Activated CD4-positive, alpha-beta T cell treated with anti-CD3 and anti-CD28 coated beads for 36 hours (primary cell): ENCODE results near the gene TRABD2B. TPM values are rescaled to one million over a fixed set of nuclear protein-coding genes. Genes with fewer than 3 reads are reported as not detected.

ENCODE experiments used
- ATAC-seq: fragments of 200-7000 bp; cut with Tn5 transposase; one replicate; pipeline ENCODE4 v1.10.0; 2021; ENCODE audit warnings: mild to moderate bottlenecking, moderate library complexity
- CTCF ChIA-PET: fragments of 350-600 bp; sonication (Branson Sonifier 250); formaldehyde crosslinking; loops from one replicate; lab custom pipeline; 2021; ENCODE audit warnings: antibody characterized with exemption; lab: Charles Lee
- POLR2A ChIA-PET: fragments of 350-600 bp; sonication (Branson Sonifier 250); formaldehyde crosslinking; loops from one replicate; lab custom pipeline; 2021; ENCODE audit warnings: antibody characterized with exemption, inconsistent platforms; lab: Charles Lee
- DNase-seq: peaks from one replicate; pipeline ENCODE4 v3.0.0-alpha.2; 2020
- H3K27ac Mint-ChIP-seq: one replicate; pipeline ENCODE4 v1.8.0; 2021; ENCODE audit warnings: mixed read lengths
- H3K27me3 Mint-ChIP-seq: one replicate; pipeline ENCODE4 v1.8.0; 2021; ENCODE audit warnings: mixed read lengths
- H3K36me3 Mint-ChIP-seq: one replicate; pipeline ENCODE4 v1.8.0; 2021; ENCODE audit warnings: low read depth, mixed read lengths
- H3K4me1 Mint-ChIP-seq: one replicate; pipeline ENCODE4 v1.8.0; 2021; ENCODE audit warnings: mixed read lengths
- H3K4me3 Mint-ChIP-seq: one replicate; pipeline ENCODE4 v1.8.0; 2021; ENCODE audit warnings: mild to moderate bottlenecking, moderate library complexity, mixed read lengths
- H3K9me3 Mint-ChIP-seq: one replicate; pipeline ENCODE4 v1.8.0; 2021; ENCODE audit warnings: low read depth, mixed read lengths
- intact Hi-C, 2 experiments: fragments of 100-400 bp; cut with DNase I in 1 of 2; cut with micrococcal nuclease in 1 of 2; formaldehyde crosslinking; loops; one replicate each; pipeline versions ENCODE4 v1.14.2 to v1.15.1; 2022 to 2024; cut with DNase I, micrococcal nuclease
- total RNA-seq, 2 experiments: library from RNA; stranded (reverse); gene quantifications; one replicate each; pipeline ENCODE4 v1.2.3, GENCODE V29; 2021

TRABD2B gene
- total RNA-seq, 2 experiments from 2014 or later: not detected

DNA sequence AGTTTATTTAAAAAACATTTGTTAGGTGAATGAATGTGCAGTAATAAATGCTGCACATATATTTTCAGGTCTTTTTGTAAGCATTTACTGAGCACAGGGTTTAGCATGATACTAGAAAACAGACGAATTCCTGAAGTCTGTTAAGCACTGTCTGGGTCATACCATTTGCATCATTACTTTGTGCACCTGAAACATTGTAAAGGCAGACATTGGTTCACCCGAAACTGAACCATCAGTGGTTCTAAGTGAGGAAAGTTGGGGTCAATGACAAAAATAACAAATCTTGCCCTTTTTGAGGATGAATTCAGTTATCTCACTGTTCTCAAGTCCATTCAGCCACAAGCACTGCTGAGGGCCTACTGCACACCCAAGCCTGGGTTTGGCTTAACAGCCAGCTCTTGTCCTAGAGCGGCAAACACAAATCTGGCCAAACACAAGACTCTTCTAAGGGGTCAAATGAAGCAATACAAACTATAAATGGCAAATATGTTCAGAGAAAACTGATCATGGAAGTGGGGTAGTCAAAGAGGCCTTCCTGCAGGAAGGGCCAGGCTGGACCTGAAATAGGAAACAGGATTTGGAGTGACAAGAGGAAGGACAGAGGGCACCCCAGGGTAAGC lies 21.8 kb downstream of the TRABD2B start:
- Mint-ChIP-seq H3K27ac (no peak overlapping the region), H3K27me3 (peaks cover 14% of the 10 kb centered on the region), H3K9me3 (no peaks in the 10 kb centered on the region), H3K4me3 (no peak overlapping the region), H3K4me1 (no peaks in the 10 kb centered on the region), H3K36me3 (no peaks in the 10 kb centered on the region)
- ATAC-seq (no peak), DNase-seq (no peak)
- intact Hi-C loops: no loop called here
- POLR2A ChIA-PET: no interaction called here
- CTCF ChIA-PET: interaction anchor here (0.6 kb wide), 1 partner anchor 1152 kb away, joined by 3 read pairs; no protein-coding TSS in a partner anchor

DNA sequence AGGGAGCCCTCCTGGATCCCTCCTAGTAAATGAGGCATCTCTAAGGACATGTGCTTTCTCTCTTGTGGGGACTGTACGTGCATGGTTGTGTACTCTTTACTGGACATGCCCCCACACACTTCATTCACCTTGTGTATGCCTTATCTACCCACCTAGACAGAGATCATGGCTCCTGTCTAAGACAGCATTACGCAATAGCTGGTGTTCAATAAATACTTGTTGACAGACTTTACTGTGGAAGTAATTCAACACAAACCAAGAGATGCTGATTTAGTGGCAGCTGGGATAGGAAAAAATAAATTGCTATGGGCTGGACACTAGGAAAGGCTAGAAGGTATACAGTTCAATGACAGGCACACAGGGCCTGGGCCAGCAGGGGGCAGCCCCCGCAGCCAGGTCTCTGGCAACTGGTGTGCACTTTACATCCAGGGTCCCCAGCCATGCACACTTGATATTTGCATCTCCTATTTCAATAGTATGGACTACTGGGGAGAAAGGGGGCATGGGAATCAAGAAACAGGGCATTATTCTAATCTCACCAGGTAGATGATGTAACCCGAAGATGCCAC lies 24.2 kb downstream of the TRABD2B start:
- ChIA-PET POLR2A (no interaction called here), CTCF (interaction anchor here (1.2 kb wide), 2 partner anchors 30 to 36 kb away, joined by 3 read pairs; no protein-coding TSS in a partner anchor)
- H3K9me3 Mint-ChIP-seq: no peaks in the 10 kb centered on the region
- peaks cover 14% of the 10 kb centered on the region for H3K27me3 Mint-ChIP-seq
- H3K36me3 Mint-ChIP-seq: no peaks in the 10 kb centered on the region
- H3K4me1 Mint-ChIP-seq: no peaks in the 10 kb centered on the region
- no peak overlapping the region for H3K27ac Mint-ChIP-seq
- H3K4me3 Mint-ChIP-seq: no peak overlapping the region
- intact Hi-C loops: no loop called here
- DNase-seq (no peak), ATAC-seq (no peak)

DNA sequence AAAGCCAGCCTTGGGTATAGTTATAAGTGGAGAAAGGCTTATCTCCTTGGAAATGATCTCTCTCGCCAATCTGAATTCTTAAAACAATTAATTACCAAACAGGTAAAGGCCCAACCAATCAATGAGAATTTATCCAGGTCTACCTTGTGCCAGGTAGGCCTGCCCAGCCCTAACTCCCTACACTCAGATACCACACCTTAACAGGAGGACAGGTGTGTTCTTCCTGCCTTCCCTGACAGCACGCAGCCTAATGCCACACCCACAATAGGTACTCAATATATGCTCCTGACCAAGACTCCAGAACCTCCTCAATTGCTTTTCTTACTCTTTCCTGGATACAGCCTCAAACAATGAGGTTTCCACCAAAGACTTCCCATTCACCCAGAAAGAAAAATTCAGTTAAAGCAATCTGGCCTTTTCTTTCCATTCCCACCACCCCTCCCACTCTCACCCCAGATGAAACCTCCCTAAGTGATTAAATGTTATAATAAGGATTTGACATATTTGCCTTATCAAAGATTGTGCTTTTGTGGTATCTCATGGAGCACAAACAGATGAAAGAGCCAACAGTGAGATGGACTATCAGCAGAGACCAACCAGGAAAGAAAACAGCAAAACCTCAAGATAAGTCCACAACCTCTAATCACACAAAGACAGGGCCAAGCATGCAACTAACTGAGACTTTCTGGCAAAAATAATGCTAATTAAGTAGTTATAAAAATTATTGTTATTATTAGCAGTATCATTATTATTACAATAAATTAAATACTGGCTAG lies 25.6 kb downstream of the TRABD2B start:
- no peaks in the 10 kb centered on the region for H3K9me3 Mint-ChIP-seq
- POLR2A ChIA-PET: no interaction called here
- H3K27ac Mint-ChIP-seq: no peak overlapping the region
- H3K4me1 Mint-ChIP-seq: no peaks in the 10 kb centered on the region
- no peak for DNase-seq
- intact Hi-C loops: no loop called here
- ATAC-seq: no peak
- no peak overlapping the region for H3K4me3 Mint-ChIP-seq
- H3K36me3 Mint-ChIP-seq: no peaks in the 10 kb centered on the region
- CTCF ChIA-PET: interaction anchor here (1.2 kb wide), 1 partner anchor 29 kb away, joined by 3 read pairs; no protein-coding TSS in a partner anchor
- H3K27me3 Mint-ChIP-seq: peaks cover 14% of the 10 kb centered on the region

DNA sequence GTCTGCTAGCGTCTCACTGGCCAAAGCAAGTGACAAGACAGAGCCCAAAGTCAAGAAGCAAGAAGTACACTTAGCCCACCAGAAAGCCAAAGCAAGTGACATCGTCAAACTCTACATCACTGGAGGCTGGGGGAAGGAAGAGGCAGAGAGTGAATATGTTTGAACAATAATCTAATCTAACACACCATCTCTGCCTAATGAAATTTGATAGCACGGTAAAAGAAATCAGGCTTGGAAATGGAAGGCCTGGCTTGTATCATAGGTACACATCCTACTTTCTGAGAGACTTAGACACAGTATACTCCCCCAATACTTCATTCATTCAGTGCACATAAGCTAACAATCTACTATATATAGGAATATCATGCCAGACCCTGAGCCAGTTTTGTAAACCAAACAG lies 26.3 kb downstream of the TRABD2B start:
- no peak overlapping the region for H3K27ac Mint-ChIP-seq
- no peak overlapping the region for H3K4me3 Mint-ChIP-seq
- H3K4me1 Mint-ChIP-seq: no peaks in the 10 kb centered on the region
- no peaks in the 10 kb centered on the region for H3K9me3 Mint-ChIP-seq
- ChIA-PET CTCF (no interaction called here), POLR2A (no interaction called here)
- DNase-seq (no peak), ATAC-seq (no peak)
- intact Hi-C loops: no loop called here
- no peaks in the 10 kb centered on the region for H3K36me3 Mint-ChIP-seq
- peaks cover 10% of the 10 kb centered on the region for H3K27me3 Mint-ChIP-seq

DNA sequence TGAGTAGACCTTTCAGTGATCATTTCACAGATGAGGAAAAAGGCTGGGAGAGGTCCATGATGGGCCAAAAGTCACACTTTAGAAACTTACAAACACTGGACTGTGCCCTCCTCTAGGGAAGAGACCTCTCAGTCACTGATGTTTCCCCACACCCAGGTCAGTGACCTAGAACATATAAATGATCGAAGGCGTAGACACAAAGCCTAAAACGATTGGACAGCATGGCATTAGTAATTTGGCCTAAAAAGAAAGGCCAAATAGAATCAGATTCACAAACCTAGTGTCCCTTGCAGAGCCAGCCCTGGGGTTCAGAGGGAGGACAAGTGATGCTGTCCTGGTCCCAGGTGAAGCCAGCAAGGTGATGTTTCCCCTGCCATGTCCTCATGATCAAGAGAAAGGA lies 27.7 kb downstream of the TRABD2B start:
- Mint-ChIP-seq H3K9me3 (no peaks in the 10 kb centered on the region), H3K4me3 (no peak overlapping the region), H3K27ac (no peak overlapping the region), H3K4me1 (no peaks in the 10 kb centered on the region), H3K27me3 (peaks cover 8% of the 10 kb centered on the region), H3K36me3 (no peaks in the 10 kb centered on the region)
- POLR2A ChIA-PET: no interaction called here
- intact Hi-C loops: no loop called here
- CTCF ChIA-PET: no interaction called here
- no peak for DNase-seq
- no peak for ATAC-seq

DNA sequence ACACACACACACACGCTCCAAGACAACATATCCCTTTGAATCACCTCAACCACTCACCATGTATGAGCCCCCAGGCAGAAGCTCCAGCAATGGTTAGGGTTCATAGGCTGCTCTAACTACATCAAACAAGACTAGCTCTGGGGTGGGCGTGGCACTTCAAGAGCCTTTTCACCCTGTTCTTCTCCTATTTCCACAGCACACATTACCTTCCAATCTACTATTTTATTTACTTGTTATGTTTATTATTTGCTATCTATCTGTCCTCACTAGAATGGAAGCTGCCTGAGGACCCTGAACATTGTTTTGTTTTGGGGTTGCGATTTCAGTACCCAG lies 28.7 kb downstream of the TRABD2B start:
- ATAC-seq: no peak
- ChIA-PET POLR2A (no interaction called here), CTCF (no interaction called here)
- Mint-ChIP-seq H3K27ac (no peak overlapping the region), H3K9me3 (no peaks in the 10 kb centered on the region), H3K4me1 (no peaks in the 10 kb centered on the region), H3K27me3 (peaks cover 5% of the 10 kb centered on the region), H3K36me3 (no peaks in the 10 kb centered on the region), H3K4me3 (no peak overlapping the region)
- no peak for DNase-seq
- intact Hi-C loops: no loop called here

DNA sequence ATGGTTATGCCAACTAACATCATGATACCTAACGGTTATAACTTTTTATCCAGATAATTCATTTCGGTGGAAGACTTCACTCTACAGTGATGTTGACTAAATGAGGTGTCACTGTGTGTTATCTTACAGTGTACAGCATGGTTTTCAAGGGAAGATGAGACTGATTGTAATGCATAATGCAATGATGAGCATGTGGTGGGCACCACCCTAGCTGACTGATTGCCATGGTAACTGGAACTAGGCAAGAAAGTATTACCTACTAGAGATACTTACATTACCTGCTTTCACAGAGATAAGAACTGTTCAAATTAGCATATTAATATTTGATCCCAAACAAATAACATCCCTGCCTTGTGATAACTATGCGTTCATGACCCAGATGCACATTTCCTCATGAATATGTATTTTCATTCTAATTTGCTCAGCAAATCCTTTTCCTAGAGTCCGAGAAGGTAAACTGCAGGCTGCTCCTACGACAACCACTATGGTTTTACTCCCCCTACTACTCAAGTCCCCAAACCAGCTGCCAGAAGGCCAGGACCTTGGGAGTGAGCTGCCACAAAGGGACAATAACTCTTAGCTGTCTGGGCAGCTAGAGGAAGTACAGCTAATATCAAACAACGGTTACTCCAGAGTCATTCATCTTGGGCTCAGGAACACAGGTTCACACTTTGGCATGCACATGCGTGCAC lies 29.2 kb downstream of the TRABD2B start:
- ChIA-PET POLR2A (interaction anchor here (0.6 kb wide), 1 partner anchor 229 kb away, joined by 4 read pairs; no protein-coding TSS in a partner anchor), CTCF (no interaction called here)
- H3K27ac Mint-ChIP-seq: no peak overlapping the region
- no peak overlapping the region for H3K4me3 Mint-ChIP-seq
- intact Hi-C loops: no loop called here
- no peak for DNase-seq
- no peaks in the 10 kb centered on the region for H3K9me3 Mint-ChIP-seq
- no peak for ATAC-seq
- H3K4me1 Mint-ChIP-seq: no peaks in the 10 kb centered on the region
- H3K36me3 Mint-ChIP-seq: no peaks in the 10 kb centered on the region
- H3K27me3 Mint-ChIP-seq: peaks cover 2% of the 10 kb centered on the region

DNA sequence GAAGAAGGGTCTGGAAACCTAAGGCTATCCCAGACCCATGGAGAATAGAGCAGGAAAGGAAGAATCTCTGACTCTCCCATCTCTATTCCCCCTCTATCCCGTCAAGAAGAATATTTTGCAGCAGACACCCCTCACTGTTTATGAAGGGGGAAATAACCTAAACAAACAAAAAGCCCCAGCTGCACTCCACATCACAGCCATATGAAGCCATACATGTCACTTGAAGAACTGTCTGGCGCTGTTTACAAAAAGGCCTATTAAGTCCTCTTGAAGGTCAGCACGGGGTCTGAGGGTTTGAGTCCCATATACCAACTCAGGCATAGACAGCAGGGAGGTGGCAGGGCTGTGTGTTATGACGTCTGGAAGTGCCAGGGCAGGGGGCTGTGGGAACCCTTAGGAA lies 31.4 kb downstream of the TRABD2B start:
- ChIA-PET POLR2A (no interaction called here), CTCF (no interaction called here)
- no peak for DNase-seq
- Mint-ChIP-seq H3K36me3 (no peaks in the 10 kb centered on the region), H3K27me3 (peaks cover 2% of the 10 kb centered on the region), H3K9me3 (no peaks in the 10 kb centered on the region), H3K4me3 (no peak overlapping the region), H3K4me1 (no peaks in the 10 kb centered on the region), H3K27ac (no peak overlapping the region)
- intact Hi-C loops: no loop called here
- ATAC-seq: no peak

DNA sequence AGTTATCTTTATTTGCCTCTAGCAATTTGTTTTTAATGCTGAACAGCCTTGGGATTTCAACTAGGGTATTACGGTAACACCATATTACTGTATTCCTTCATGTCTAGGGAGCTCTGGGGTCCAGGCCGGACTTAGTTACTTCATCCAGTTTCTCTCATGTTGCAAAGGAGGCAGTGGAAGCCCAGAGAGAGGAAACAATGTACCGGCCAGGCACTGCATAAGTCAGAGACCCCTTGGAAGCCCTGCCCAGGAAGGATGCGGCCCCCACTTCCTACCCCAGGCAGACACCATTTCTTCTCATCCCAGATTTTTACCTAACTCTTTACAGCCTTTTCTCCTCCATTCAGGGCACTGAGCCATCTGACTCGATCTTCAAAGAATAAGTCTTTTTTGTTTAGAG lies 32.5 kb downstream of the TRABD2B start:
- DNase-seq (no peak), ATAC-seq (no peak)
- H3K4me1 Mint-ChIP-seq: no peaks in the 10 kb centered on the region
- H3K36me3 Mint-ChIP-seq: no peaks in the 10 kb centered on the region
- H3K27ac Mint-ChIP-seq: no peak overlapping the region
- peaks cover 5% of the 10 kb centered on the region for H3K27me3 Mint-ChIP-seq
- H3K9me3 Mint-ChIP-seq: peaks cover 3% of the 10 kb centered on the region
- CTCF ChIA-PET: no interaction called here
- intact Hi-C loops: no loop called here
- H3K4me3 Mint-ChIP-seq: no peak overlapping the region
- POLR2A ChIA-PET: no interaction called here

DNA sequence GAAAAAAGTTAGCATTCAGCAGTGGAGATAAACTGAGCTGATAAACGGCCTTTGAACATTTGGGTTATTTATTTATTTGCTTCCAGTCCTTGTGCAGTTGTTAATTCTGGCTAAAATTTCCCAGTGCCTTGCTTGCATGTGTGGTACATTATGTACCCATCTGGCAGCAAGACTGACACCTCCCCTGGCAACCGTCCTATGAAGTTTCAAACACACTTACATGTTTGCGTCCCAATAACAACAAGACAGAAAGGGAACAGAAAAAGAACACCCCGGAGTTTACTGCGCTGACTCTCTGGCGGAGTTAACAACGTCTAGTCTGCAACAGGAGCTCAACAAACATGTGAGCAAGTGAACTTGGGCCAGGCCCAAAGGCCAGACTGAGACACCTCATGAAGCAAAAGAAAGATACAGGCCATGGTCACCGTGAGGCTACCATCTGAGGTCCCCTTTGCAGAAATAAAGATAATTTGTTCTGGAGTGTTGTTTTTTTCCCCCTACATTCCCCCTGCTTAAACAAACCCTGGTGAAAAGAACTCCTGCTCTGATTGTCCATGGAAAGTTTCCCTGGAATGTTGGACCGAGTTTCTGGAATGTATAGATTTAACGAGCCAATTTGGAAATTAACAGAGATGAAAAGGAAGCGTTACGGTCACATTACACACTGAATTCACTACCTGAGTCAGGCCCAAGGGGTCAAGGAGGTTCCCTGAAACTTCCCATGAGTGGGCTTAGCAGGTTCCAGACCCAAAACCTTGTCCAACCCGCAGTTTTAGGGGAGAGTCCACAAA lies 33.4 kb downstream of the TRABD2B start:
- Mint-ChIP-seq H3K4me1 (no peaks in the 10 kb centered on the region), H3K36me3 (no peaks in the 10 kb centered on the region), H3K27ac (no peak overlapping the region), H3K27me3 (peaks cover 5% of the 10 kb centered on the region), H3K9me3 (peaks cover 3% of the 10 kb centered on the region), H3K4me3 (no peak overlapping the region)
- ChIA-PET POLR2A (no interaction called here), CTCF (no interaction called here)
- intact Hi-C loops: no loop called here
- DNase-seq: no peak
- ATAC-seq: no peak
